ENCODE measurements around the gene CST1.

Gene CST1

DNA sequence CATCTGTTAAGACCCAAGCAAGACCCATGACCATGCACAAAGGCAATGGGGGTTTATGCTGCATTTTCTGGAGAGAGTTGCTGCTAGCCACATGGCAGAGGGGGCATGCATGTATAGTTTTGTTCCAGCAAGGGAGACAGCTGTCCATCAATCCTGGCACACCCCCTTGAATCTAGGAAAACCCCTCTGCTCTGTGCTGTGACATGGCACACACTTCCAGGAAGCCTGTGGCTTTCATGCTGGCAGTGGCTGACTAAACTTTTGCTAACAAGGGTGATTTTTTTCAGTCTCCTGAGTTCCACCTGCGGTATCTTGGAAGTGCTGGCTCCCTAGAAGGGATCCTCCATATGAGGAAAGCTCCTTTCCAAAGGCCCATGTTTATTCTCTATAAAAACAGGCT lies 52.8 kb downstream of the CST1 start:
- TF ChIP-seq, protein P1, sequence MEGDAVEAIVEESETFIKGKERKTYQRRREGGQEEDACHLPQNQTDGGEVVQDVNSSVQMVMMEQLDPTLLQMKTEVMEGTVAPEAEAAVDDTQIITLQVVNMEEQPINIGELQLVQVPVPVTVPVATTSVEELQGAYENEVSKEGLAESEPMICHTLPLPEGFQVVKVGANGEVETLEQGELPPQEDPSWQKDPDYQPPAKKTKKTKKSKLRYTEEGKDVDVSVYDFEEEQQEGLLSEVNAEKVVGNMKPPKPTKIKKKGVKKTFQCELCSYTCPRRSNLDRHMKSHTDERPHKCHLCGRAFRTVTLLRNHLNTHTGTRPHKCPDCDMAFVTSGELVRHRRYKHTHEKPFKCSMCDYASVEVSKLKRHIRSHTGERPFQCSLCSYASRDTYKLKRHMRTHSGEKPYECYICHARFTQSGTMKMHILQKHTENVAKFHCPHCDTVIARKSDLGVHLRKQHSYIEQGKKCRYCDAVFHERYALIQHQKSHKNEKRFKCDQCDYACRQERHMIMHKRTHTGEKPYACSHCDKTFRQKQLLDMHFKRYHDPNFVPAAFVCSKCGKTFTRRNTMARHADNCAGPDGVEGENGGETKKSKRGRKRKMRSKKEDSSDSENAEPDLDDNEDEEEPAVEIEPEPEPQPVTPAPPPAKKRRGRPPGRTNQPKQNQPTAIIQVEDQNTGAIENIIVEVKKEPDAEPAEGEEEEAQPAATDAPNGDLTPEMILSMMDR (IDR thresholded peaks at IDR 0.05; ENCODE audit: low read length) = no peak
- TF ChIP-seq EZH2 (IDR thresholded peaks at IDR 0.05; ENCODE audit: borderline replicate concordance, low read length) = no peak

More for the DNA sequence above, 52.8 kb downstream of the CST1 start:
- Histone ChIP-seq H3K9me3 (ENCODE audit: low read length) (no peaks in the 10 kb centered on the region), H3K36me3 (ENCODE audit: insufficient read depth, low read length) (no peaks in the 10 kb centered on the region), H3K27ac (ENCODE audit: low read depth, low read length, poor library complexity, severe bottlenecking) (no peak overlapping the region), H2AFZ (ENCODE audit: low read length) (no peak overlapping the region), H4K20me1 (ENCODE audit: insufficient read depth, low read length) (no peaks in the 10 kb centered on the region), H3F3A (ENCODE audit: insufficient read depth, low read length) (no peaks in the 10 kb centered on the region), H3K9me2 (ENCODE audit: low read depth, low read length) (no peaks in the 10 kb centered on the region), H3K27me3 (ENCODE audit: insufficient read depth, low read length) (no peaks in the 10 kb centered on the region), H3K4me2 (ENCODE audit: low read length) (no peak overlapping the region), H3K4me3 (ENCODE audit: low read depth, low read length, poor library complexity, severe bottlenecking) (no peak overlapping the region), H3K4me1 (ENCODE audit: insufficient read depth, low read length, severe bottlenecking) (no peaks in the 10 kb centered on the region), H3K9ac (ENCODE audit: low read length) (no peak overlapping the region), H3K79me2 (ENCODE audit: insufficient read depth, low read length) (no peaks in the 10 kb centered on the region)
